Muscle layer of duodenum (tissue), 2 donors: ENCODE results near the gene PPP5C.

Source experiments
- H3K27ac ChIP-seq: one replicate; pipeline ENCODE4 v1.7.0; 2013; ENCODE audit warnings: mild to moderate bottlenecking, low read length
- H3K27me3 ChIP-seq: one replicate; pipeline ENCODE4 v1.7.0; 2013; ENCODE audit warnings: low read depth, mild to moderate bottlenecking, control low read depth, low read length
- H3K36me3 ChIP-seq, 2 donors: one replicate each; pipeline ENCODE4 v1.7.0; 2013; ENCODE audit warnings: low read length in 2 of 2, control low read depth in 1 of 2, mild to moderate bottlenecking in 1 of 2; ENCODE audit not compliant: insufficient read depth in 2 of 2, control insufficient read depth in 1 of 2
- H3K4me1 ChIP-seq, 2 donors: one replicate each; pipeline ENCODE4 v1.7.0; 2013; ENCODE audit warnings: low read length in 2 of 2, mild to moderate bottlenecking in 2 of 2, control low read depth in 1 of 2, moderate library complexity in 1 of 2; ENCODE audit not compliant: insufficient read depth in 2 of 2, control insufficient read depth in 1 of 2
- H3K4me3 ChIP-seq, 2 donors: one replicate each; pipeline ENCODE4 v1.7.0; 2013; ENCODE audit warnings: low read length in 2 of 2, low read depth in 1 of 2, mild to moderate bottlenecking in 1 of 2
- H3K9me3 ChIP-seq, 2 donors: one replicate each; pipeline ENCODE4 v1.7.0; 2013; ENCODE audit warnings: low read length in 2 of 2, control low read depth in 1 of 2, mild to moderate bottlenecking in 1 of 2; ENCODE audit not compliant: control insufficient read depth in 1 of 2
- donor health status: healthy.

PPP5C gene

DNA sequence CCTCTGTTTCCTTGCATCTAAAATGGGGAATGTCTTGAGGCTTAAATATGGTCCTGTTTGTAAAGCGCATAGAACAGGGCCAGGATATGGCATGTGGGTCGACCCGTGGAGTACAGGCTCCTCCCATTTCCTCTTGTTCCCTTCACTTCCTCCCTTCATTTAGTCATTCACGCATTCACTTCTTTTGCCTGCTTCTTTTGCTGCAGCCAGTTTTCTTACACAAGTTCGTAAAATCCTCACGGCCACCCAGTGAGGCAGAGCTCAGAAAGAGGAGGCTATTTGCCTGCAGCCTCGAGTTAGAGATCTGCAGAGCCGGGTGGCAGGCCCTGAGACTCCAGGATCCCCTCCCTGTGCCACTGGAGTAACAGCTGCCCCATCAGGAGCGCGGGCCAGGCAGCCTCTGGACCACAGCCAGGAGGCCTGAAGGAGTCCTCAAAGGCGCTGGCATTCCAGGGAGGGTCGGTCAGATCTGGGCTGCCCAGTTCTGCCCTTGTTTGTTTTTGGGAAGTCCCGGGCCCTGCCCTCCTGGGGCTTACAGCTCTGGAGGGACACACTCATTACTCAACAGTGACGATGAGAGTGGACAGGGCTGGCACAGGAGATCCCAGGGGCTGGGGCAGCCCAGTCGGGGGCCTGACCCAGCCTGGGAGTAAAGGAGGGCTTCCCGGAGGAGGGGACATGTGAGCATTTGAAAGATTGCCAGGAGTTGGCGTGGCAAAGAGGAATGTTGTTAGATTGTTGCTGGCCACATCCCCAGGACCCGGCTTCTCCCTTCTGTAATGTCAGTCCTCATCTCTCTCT, 4.6 kb downstream of the PPP5C start:
- H3K27me3 ChIP-seq: no peaks in the 10 kb centered on the region
- H3K4me1 ChIP-seq: peaks cover 29 to 50% of the 10 kb centered on the region in 2 donors
- H3K27ac ChIP-seq: peak overlapping the region; percentile 1
- peaks cover 21 to 24% of the 10 kb centered on the region in 2 donors for H3K36me3 ChIP-seq
- no peak overlapping the region for H3K4me3 ChIP-seq
- H3K9me3 ChIP-seq: no peaks in the 10 kb centered on the region

DNA sequence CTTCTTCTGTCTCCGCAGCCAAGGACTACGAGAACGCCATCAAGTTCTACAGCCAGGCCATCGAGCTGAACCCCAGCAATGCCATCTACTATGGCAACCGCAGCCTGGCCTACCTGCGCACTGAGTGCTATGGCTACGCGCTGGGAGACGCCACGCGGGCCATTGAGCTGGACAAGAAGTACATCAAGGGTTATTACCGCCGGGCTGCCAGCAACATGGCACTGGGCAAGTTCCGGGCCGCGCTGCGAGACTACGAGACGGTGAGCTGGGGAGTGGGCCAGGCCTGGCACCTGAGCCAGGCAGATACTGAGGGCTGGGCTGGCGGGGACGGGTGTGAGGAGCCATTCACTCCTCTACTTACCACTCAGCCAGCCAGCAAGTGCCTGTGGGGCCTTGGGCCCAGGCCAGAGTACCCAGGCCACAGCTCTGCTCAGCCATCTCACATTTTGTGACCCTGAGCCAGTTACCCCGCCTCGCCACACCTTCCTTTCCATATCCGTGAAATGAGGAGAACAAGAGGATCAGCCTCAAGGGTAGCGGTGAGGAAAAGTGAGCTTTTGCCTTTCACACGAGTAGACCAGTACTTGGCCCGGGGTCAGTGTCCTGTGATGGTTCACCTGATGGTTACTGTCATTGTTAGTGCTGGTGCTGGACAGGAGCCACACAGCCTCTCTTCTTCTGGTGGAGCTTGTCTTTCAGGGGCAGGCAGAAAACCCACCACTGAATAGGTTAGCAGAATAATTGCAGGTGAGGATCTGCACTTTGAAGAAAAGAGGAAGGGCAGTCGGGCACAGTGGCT, 7.0 kb downstream of the PPP5C start:
- H3K27me3 ChIP-seq: no peaks in the 10 kb centered on the region
- H3K36me3 ChIP-seq: peaks cover 25 to 30% of the 10 kb centered on the region in 2 donors
- no peaks in the 10 kb centered on the region for H3K9me3 ChIP-seq
- H3K4me3 ChIP-seq: no peak overlapping the region
- peaks cover 23 to 32% of the 10 kb centered on the region in 2 donors for H3K4me1 ChIP-seq
- no peak overlapping the region for H3K27ac ChIP-seq

DNA sequence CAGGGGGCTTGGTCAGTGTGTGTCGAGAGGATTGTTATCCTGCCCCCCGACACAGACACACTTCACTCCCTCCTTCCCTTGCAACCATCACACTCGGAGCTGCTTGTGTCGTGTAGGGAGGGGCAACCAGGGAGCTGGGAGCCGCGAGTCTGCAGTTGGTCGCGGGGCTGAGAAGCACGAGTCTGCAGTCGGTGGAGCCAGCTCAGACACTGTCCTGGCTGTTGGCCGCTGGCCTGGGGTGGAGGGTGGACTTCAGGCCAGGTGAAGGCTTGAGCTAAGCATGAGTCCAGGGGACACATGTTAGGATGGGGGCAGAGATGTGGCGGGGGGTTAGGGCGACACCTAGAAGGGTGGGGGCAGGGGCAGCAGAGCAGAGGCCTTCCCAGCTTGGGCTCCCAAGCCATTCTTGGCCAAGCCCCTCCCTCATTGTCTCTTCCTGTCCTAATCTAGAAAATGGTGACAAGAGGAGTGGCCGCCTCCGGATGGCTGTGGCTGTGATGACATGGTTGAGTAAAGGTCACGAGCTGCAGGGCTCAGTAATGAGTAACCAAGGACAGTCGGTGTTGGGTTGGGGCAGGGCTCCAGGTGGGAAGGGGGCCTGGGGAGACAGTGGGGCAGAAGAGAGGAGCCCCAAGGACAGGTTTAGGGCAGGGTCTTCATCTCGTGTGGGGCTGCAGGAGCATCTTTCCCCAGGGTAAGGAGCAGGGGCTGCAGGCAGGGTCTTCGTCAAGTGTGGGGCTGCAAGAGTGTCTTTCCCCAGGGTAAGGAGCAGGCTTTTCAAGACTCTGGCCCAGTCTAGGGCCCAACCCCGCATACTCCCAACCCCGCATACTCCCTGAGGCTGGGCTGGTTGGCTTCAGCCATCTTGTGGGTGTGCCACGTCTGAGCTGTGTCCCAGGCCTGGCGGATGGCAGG, 8.6 kb downstream of the PPP5C start:
- Histone ChIP-seq H3K36me3 (peaks cover 25 to 30% of the 10 kb centered on the region in 2 donors), H3K27ac (no peak overlapping the region), H3K9me3 (no peaks in the 10 kb centered on the region), H3K4me1 (peaks cover 14 to 16% of the 10 kb centered on the region in 2 donors), H3K27me3 (no peaks in the 10 kb centered on the region), H3K4me3 (no peak overlapping the region)

DNA sequence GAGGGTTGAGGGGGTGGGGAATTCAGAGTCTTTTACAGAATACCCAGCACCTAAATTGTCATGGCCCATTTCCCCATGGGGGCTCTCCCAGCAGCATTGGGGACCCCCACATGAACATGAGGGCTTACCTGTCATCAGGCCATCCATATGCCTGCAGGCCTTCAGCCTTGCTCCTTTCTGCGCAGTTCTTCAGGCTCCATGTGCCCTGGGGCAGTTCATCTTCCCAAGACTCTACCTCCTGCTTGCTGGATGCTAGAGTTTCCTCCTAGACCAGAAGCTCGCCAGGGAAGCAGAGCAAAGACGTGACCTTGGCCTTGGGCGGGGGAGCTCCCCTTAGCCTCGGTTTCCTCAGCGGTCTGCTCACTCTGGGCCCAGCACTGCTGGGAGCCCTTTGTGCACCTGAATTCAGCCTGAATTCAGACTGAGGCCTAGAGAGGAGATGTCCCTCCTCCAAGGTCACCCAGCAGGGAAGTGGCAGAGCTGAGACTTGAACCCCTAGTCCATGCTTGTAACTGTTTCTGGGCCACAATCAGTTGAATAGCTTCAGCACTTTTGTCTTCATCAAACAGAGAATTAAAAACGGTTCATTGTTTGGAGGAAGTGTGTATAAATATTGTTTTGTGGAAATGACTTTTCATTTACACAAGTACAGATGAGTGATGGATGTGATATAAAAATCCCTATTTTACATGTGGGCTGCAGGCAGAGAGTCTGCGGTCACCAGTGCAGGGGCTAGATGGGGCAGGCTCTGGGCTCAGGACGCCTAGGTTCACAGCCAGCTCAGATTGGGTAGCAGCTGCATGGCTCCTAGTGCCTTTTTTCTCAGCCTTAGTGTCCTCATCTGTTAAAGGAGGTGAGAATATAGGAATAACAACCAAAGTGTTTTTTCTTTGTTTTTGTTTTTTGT, 9.5 kb downstream of the PPP5C start:
- Histone ChIP-seq H3K4me1 (peaks cover 6 to 7% of the 10 kb centered on the region in 2 donors), H3K27ac (no peak overlapping the region), H3K4me3 (no peak overlapping the region), H3K36me3 (peaks cover 25 to 30% of the 10 kb centered on the region in 2 donors), H3K9me3 (no peaks in the 10 kb centered on the region), H3K27me3 (no peaks in the 10 kb centered on the region)

DNA sequence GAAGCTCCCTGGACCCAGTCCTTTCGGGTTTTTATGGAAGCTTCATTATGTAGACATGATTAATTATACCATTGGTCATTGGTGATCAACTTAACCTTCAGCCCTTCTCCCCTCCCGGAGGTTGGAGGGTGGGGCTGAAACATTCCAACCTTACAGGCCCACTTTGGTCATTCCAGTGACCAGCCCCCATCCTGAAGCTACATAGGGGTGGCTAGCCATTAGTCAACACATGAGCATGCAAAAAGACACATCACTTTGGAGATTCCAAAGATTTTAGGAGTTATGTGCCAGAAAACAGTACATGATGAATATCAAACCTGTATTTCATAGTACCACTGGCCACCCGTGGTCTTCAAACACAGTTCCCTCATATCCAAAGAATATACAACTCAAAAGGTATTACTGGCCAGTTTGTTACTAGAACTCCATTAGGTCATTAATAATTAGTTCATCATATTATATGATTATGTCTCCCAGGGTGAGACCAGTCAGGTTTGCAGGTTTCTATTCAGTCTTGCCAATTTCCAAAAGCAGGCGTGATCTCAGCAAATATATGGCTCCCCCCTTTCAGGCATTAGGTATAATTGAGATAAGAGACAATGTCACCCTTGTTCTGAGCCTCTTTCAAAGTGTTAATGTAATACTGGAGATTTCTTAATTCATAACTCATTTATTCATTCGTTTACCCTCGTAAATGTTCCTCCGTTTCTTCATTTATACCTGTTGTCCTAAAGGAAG, 11.1 kb downstream of the PPP5C start:
- Histone ChIP-seq H3K4me3 (no peak overlapping the region), H3K27ac (no peak overlapping the region)

DNA sequence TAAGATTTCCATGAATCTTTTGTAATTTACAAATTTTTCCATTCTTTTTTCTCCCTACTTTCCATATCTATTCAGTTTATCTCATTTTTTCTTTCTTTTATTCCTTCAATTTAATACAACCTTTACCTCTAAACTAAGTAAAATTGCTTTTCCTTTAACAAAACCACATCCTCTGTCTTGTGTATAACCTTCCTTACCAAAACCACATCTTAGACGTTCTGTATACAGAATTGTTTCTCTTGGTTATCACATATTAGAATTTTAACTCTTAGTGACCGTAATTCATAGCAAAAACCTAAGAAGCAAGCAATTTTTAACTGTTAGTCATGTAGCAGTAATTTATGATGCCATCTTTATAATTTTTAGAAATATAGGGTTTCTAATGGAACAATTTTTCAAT, 15.0 kb downstream of the PPP5C start:
- no peak overlapping the region for H3K27ac ChIP-seq
- H3K36me3 ChIP-seq: peaks cover 5 to 16% of the 10 kb centered on the region in 2 donors
- no peaks in the 10 kb centered on the region for H3K4me1 ChIP-seq
- H3K27me3 ChIP-seq: no peaks in the 10 kb centered on the region
- H3K4me3 ChIP-seq: no peak overlapping the region
- no peaks in the 10 kb centered on the region for H3K9me3 ChIP-seq

More for the DNA sequence above, 11.1 kb downstream of the PPP5C start:
- no peaks in the 10 kb centered on the region for H3K4me1 ChIP-seq
- H3K9me3 ChIP-seq: no peaks in the 10 kb centered on the region
- H3K36me3 ChIP-seq: peaks cover 25 to 30% of the 10 kb centered on the region in 2 donors
- H3K27me3 ChIP-seq: no peaks in the 10 kb centered on the region

DNA sequence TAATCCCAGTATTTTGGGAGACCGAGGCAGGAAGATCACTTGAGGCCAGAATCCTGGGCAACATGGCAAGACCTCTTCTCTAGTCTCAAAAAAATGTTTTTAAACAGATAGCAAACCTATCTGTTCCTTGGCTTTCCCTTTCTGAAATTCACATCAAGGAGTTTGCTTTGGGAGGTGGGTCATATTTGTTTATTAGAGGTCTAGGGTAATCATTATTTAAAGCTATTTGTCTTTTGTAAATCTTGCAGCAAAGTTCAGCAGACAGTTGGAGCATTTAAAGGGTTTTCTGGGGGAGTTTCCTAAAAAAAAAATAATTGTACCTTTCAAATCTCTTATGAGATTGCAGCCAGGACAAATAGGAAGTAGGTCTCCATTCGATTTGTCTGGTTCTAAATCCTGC, 17.5 kb downstream of the PPP5C start:
- no peaks in the 10 kb centered on the region for H3K27me3 ChIP-seq
- H3K4me1 ChIP-seq: no peaks in the 10 kb centered on the region
- H3K9me3 ChIP-seq: no peaks in the 10 kb centered on the region
- no peak overlapping the region for H3K4me3 ChIP-seq
- no peak overlapping the region for H3K27ac ChIP-seq
- H3K36me3 ChIP-seq: peaks cover 5 to 21% of the 10 kb centered on the region in 2 donors

DNA sequence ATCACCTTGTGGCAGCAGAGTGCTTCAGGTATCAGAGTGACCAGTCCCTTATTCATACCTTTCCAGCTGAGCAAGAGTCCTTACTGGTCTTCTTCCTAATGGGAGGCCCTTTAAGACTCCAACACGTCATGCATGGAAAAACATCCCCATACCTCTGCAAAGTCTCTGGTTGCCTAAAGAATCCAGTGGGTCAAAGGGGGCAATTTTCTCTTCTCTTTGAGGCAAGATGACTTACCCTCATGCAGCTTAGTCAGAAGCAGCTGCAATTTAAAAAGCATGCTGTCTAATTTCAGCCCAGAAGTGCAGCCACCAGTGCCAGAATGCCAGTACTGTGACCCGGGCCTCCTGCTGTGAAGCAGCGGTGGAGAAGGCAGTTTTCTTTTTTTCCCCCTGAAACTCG, 18.7 kb downstream of the PPP5C start:
- no peak overlapping the region for H3K4me3 ChIP-seq
- H3K4me1 ChIP-seq: no peaks in the 10 kb centered on the region
- H3K36me3 ChIP-seq: peaks cover 5 to 21% of the 10 kb centered on the region in 2 donors
- H3K27me3 ChIP-seq: no peaks in the 10 kb centered on the region
- H3K9me3 ChIP-seq: no peaks in the 10 kb centered on the region
- no peak overlapping the region for H3K27ac ChIP-seq

DNA sequence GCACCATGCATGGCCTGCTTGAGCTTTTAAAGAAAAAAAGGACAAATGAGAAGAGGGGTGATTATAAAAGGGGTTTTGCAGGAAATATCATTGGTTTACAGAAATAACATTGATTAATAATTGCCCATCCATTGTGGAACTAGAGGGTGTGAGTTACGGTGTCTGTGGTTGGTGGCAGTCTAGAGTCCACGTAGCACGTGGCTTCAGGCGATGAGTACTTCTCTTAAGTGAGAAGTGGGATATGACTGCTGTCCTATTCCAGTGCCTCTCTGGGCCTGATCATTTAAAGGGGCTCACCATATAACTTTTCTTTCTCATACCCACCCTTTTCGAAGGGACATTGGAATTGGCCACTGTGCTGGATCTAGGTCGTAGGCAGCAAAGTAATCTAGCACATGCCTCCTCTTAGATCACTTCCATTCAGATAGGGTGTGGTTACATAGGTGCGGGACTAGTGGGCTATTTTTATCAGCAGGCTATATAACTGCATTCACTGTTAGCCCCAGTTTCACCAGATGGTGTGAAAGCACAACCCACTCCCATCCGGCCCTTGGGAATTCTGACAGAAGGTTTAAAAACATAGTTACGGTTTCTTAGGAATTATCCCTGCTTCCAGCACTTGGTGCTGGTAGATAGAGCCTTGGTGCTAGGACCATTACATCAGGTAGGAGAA, 19.9 kb downstream of the PPP5C start:
- Histone ChIP-seq H3K27me3 (no peaks in the 10 kb centered on the region), H3K4me1 (no peaks in the 10 kb centered on the region), H3K36me3 (peaks cover 5 to 21% of the 10 kb centered on the region in 2 donors), H3K9me3 (no peaks in the 10 kb centered on the region), H3K4me3 (no peak overlapping the region), H3K27ac (no peak overlapping the region)
